ENCODE measurements around the gene ETDA.
"Not testable (repeated sequence)": the region's sequence is repeated elsewhere in the genome, so short reads cannot be mapped to it uniquely, and the experiment has no call there.

The ETDA gene

GRCh38 chrX:135252011-135252518 lies at the start of gene ETDA:
Gene ETDA (plus strand): TSS chrX:135252061. CDS start chrX:135253277, 1,216 bp downstream.
- not testable (repeated sequence) for DNase-seq (ENCODE audit: low read depth)

GRCh38 chrX:135206427-135206826 lies 45.4 kb upstream of the ETDA start:
- DNase-seq (ENCODE audit: low read depth): not testable (repeated sequence)

- no peak for DNase-seq (ENCODE audit: low read depth)
These were observed 38.5 kb upstream of the ETDA start for GRCh38 chrX:135213200-135213844.

GRCh38 chrX:135245989-135246388 lies 5.9 kb upstream of the ETDA start:
- DNase-seq (ENCODE audit: low read depth): not testable (repeated sequence)

- DNase-seq (ENCODE audit: low read depth): not testable (repeated sequence)
These were observed 4.3 kb downstream of the ETDA start for GRCh38 chrX:135256087-135256684.

- no peak for DNase-seq (ENCODE audit: low read depth)
These were observed 5.1 kb downstream of the ETDA start for GRCh38 chrX:135256923-135257322.

- DNase-seq (ENCODE audit: low read depth): no peak
These were observed 5.6 kb downstream of the ETDA start for GRCh38 chrX:135257469-135257868.

- DNase-seq (ENCODE audit: low read depth): not testable (repeated sequence)
These were observed 9.1 kb downstream of the ETDA start for GRCh38 chrX:135260976-135261375.

GRCh38 chrX:135263376-135263775 lies 11.5 kb downstream of the ETDA start:
- DNase-seq (ENCODE audit: low read depth): not testable (repeated sequence)

GRCh38 chrX:135264206-135264605 lies 12.3 kb downstream of the ETDA start:
- no peak for DNase-seq (ENCODE audit: low read depth)

GRCh38 chrX:135273162-135273561 lies 21.3 kb downstream of the ETDA start:
- no peak for DNase-seq (ENCODE audit: low read depth)

- no peak for DNase-seq (ENCODE audit: low read depth)
These were observed 24.1 kb downstream of the ETDA start for GRCh38 chrX:135275973-135276372.

- no peak for DNase-seq (ENCODE audit: low read depth)
These were observed 35.5 kb downstream of the ETDA start for GRCh38 chrX:135287266-135287823.

- DNase-seq (ENCODE audit: low read depth): peak; percentile 30
These were observed 43.5 kb downstream of the ETDA start for GRCh38 chrX:135295238-135295943.

GRCh38 chrX:135295944-135296305 lies 44.1 kb downstream of the ETDA start:
- no peak for DNase-seq (ENCODE audit: low read depth)

GRCh38 chrX:135302269-135302873 lies 50.5 kb downstream of the ETDA start:
- DNase-seq (ENCODE audit: low read depth): no peak

All from stimulated activated CD8-positive, alpha-beta memory T cell treated with anti-CD3 and anti-CD28 coated beads, Interleukin-12 subunit alpha, Interleukin-12 subunit beta, amount 100 ng/mL, for 4 hours (primary cell).